Liver (tissue), 3 donors: ENCODE measurements around the gene SNX7.

Source experiments
- EGR1 ChIP-seq, 2 donors: IDR thresholded peaks; 2 replicates each; pipeline ENCODE4 v1.6.1; 2016 to 2018; ENCODE audit warnings: antibody characterized with exemption in 2 of 2, low read depth in 2 of 2
- HNF4A ChIP-seq, 2 donors: conservative IDR thresholded peaks; 2 replicates each; pipeline ENCODE4 v1.6.1; 2016; ENCODE audit warnings: antibody characterized with exemption in 2 of 2, mild to moderate bottlenecking in 2 of 2
- RAD21 ChIP-seq, 2 donors: IDR thresholded peaks; 2 replicates each; pipeline ENCODE4 v1.6.1; 2016; ENCODE audit warnings: antibody characterized with exemption in 2 of 2, mild to moderate bottlenecking in 2 of 2
- REST ChIP-seq: IDR thresholded peaks from 2 replicates; pipeline ENCODE4 v1.6.1; 2016; ENCODE audit warnings: antibody characterized with exemption, mild to moderate bottlenecking
- SP1 ChIP-seq: IDR thresholded peaks from 2 replicates; pipeline ENCODE4 v1.6.1; 2018; ENCODE audit warnings: antibody characterized with exemption, mild to moderate bottlenecking
- YY1 ChIP-seq: IDR thresholded peaks from 2 replicates; pipeline ENCODE4 v1.6.1; 2016; ENCODE audit warnings: antibody characterized with exemption, mild to moderate bottlenecking
- TF ChIP-seq, protein P1 (sequence below): fragments of 150-350 bp; IDR thresholded peaks from 2 replicates; pipeline ENCODE4 v1.5.1; 2017; ENCODE audit warnings: improper control_type of control experiment, low read depth, low read length; ENCODE audit not compliant: missing input control
- TF ChIP-seq, protein P2 (sequence below): IDR thresholded peaks from 2 replicates; pipeline ENCODE4 v1.6.1; 2016; ENCODE audit warnings: antibody characterized with exemption
- donor health status: healthy.
- donor health status: healthy.

DNA sequence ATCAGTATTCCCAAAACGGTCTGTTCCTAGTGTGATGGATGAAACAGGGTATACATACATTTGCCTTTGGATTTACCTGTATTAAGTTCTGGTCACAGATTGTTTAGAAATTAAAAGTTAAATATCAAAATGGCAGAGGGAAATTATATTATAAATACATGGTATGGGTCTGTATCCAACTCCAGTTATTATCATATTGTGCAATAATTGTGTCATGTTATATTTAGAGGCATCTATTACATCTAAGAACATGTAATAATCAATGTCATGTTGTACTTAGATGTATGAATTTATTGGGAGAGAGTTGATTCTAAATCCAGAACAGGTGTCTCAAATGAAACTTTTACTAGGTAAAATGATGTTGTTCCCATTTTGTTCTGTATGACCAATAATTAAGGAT, 79.6 kb downstream of the SNX7 start:
- TF ChIP-seq, protein P1, sequence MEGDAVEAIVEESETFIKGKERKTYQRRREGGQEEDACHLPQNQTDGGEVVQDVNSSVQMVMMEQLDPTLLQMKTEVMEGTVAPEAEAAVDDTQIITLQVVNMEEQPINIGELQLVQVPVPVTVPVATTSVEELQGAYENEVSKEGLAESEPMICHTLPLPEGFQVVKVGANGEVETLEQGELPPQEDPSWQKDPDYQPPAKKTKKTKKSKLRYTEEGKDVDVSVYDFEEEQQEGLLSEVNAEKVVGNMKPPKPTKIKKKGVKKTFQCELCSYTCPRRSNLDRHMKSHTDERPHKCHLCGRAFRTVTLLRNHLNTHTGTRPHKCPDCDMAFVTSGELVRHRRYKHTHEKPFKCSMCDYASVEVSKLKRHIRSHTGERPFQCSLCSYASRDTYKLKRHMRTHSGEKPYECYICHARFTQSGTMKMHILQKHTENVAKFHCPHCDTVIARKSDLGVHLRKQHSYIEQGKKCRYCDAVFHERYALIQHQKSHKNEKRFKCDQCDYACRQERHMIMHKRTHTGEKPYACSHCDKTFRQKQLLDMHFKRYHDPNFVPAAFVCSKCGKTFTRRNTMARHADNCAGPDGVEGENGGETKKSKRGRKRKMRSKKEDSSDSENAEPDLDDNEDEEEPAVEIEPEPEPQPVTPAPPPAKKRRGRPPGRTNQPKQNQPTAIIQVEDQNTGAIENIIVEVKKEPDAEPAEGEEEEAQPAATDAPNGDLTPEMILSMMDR: no peak
- TF ChIP-seq YY1: no peak
- TF ChIP-seq RAD21 (IDR thresholded peaks at IDR 0.05): no peak
- TF ChIP-seq HNF4A (conservative IDR thresholded peaks at IDR 0.05): no peak
- no peak for TF ChIP-seq SP1
- TF ChIP-seq EGR1 (IDR thresholded peaks at IDR 0.05; ENCODE audit: low read depth in 2 of 2): no peak
- TF ChIP-seq, protein P2, sequence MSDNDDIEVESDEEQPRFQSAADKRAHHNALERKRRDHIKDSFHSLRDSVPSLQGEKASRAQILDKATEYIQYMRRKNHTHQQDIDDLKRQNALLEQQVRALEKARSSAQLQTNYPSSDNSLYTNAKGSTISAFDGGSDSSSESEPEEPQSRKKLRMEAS: no peak
- no peak for TF ChIP-seq REST
